IMR-90 (cell line): ENCODE results near the gene BCAS3.

Experiments
- CEBPB ChIP-seq: IDR thresholded peaks from 2 replicates; pipeline ENCODE4 v1.6.1; 2012; ENCODE audit warnings: low read depth, low read length, improper control_type of control experiment
- RCOR1 ChIP-seq: IDR thresholded peaks from 2 replicates; pipeline ENCODE4 v1.6.1; 2012; ENCODE audit warnings: mild to moderate bottlenecking, low read length, improper control_type of control experiment; ENCODE audit not compliant: insufficient replicate concordance
- TF ChIP-seq, protein P1 (sequence below): conservative IDR thresholded peaks from 2 replicates; pipeline ENCODE4 v1.5.1; 2012; ENCODE audit warnings: mild to moderate bottlenecking, low read depth, low read length, improper control_type of control experiment

DNA sequence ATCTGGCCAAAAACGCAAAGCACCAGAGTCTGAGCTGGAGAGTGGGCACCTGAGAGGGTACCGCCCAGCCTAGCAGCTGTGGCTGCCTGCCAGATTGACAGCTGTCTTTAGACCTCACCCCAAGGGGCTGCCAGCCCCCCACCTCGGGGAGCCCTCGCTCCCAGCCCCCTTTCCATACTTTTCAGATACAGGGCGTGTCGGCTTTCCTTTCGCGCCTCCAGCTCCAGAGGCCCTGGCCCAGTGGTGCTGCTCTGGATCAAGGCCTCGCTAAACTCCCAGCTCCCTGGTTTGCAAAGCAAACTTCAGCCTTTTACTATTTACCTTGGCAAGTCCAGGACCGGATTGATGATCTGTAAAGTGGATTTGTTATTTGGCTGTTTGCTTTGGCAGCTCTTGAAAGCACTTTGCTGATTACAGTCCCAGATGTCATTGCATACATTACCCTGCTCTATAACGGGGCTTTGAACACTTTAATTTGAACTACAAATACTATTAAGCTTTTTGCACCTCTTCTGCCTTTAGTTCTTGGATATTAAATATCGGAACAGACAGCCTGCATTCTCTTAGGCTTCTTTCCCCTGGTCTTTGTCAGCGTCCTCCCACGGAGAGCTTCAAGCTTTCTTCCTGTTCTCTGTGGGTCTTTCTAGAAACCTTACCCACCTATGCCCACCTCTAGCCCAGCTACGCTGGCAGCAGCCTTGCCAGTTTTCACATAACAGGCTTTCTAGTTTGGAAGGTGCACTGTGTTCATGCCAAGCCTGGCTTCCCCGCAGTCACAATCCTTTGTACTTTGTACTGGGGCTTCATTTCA is 658.4 kb downstream of the BCAS3 start:
- TF ChIP-seq, protein P1, sequence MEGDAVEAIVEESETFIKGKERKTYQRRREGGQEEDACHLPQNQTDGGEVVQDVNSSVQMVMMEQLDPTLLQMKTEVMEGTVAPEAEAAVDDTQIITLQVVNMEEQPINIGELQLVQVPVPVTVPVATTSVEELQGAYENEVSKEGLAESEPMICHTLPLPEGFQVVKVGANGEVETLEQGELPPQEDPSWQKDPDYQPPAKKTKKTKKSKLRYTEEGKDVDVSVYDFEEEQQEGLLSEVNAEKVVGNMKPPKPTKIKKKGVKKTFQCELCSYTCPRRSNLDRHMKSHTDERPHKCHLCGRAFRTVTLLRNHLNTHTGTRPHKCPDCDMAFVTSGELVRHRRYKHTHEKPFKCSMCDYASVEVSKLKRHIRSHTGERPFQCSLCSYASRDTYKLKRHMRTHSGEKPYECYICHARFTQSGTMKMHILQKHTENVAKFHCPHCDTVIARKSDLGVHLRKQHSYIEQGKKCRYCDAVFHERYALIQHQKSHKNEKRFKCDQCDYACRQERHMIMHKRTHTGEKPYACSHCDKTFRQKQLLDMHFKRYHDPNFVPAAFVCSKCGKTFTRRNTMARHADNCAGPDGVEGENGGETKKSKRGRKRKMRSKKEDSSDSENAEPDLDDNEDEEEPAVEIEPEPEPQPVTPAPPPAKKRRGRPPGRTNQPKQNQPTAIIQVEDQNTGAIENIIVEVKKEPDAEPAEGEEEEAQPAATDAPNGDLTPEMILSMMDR: no peak
- no peak for TF ChIP-seq CEBPB
- TF ChIP-seq RCOR1: no peak
